Measurements from ENCODE around the gene IL18BP. TPM values are rescaled to one million over a fixed set of nuclear protein-coding genes. Genes with fewer than 3 reads are reported as not detected.
A peak's percentile ranks its signal among the peaks of the same experiment; 100 is the strongest.

The IL18BP gene
- total RNA-seq, 1 experiment from 2014 or later = 4.5 TPM

DNA sequence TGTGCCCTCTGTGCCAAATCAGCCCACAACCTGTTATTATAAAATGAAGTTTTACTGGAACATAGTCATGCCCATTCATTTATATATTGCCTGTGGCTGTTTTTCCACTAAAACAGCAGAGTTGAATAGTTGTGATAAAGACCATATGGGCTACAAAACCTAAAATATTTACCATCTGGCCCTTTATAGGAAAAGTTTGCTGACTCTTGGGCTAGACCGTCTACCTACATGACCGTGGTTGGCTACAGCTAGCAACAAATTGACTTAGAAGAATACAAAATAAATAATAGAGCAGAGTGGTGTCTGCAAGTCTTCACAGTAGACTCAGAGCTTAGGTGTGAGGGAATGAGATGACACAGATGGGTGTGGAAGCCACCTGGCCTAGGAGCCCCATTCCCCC is 11.2 kb upstream of the IL18BP start:
- Histone ChIP-seq H3K4me3 (ENCODE audit: insufficient read depth, low read depth, low read length) (no peak overlapping the region), H3K27me3 (ENCODE audit: control insufficient read depth, insufficient read depth, low read length) (no peaks in the 10 kb centered on the region), H3K36me3 (replicated peaks; ENCODE audit: control insufficient read depth, insufficient read depth, low read length) (peaks cover 13% of the 10 kb centered on the region)
- DNase-seq = no peak

DNA sequence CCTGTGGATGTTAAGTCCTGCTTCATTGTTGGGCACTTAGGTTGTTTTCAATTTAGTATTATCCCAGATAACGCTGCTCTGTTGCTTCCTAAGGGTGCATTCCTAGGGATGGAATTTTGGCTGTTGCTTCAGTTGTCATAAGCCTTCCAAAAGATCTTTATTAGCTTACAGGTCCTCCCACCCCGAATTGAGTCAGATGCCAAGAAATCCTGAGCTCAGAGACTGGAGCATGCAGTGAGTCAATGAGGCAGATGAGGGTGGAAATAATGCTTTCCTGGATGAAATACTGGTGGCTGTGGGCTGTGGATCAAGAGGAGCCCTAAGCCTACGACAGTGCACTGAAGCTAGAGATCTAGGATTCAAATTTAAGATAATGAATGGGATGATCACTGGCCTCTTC is 10.7 kb upstream of the IL18BP start:
- Histone ChIP-seq H3K4me3 (ENCODE audit: insufficient read depth, low read depth, low read length) (no peak overlapping the region), H3K36me3 (replicated peaks; ENCODE audit: control insufficient read depth, insufficient read depth, low read length) (peaks cover 11% of the 10 kb centered on the region), H3K27me3 (ENCODE audit: control insufficient read depth, insufficient read depth, low read length) (no peaks in the 10 kb centered on the region)
- DNase-seq = no peak

DNA sequence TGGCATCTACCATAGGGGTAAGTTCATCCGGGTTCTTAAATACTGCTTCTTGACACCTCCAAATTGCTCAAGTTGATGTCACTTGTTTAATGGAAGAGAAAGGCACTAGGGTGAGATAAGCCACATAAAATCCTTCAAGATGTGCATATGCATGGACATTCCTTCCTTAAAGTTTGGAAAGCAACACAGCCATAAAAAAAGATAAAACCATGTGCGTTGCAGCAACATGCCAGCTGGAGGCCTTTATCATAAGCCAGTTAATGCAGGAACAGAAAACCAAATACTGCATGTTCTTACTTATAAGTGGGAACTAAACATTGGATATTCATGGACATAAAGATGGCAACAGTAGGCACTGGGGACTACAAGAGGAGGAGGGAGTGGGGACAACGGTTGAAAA is 8.0 kb upstream of the IL18BP start:
- Histone ChIP-seq H3K36me3 (replicated peaks; ENCODE audit: control insufficient read depth, insufficient read depth, low read length) (peaks cover 9% of the 10 kb centered on the region), H3K27me3 (ENCODE audit: control insufficient read depth, insufficient read depth, low read length) (no peaks in the 10 kb centered on the region), H3K4me3 (ENCODE audit: insufficient read depth, low read depth, low read length) (no peak overlapping the region)
- DNase-seq = no peak

- DNase-seq = no peak
- Histone ChIP-seq H3K4me3 (ENCODE audit: insufficient read depth, low read depth, low read length) (no peak overlapping the region), H3K36me3 (replicated peaks; ENCODE audit: control insufficient read depth, insufficient read depth, low read length) (peaks cover 9% of the 10 kb centered on the region), H3K27me3 (ENCODE audit: control insufficient read depth, insufficient read depth, low read length) (no peaks in the 10 kb centered on the region)
Measured at GRCh38 chr11:71991494-71991893, 7.2 kb upstream of the IL18BP start.

DNA sequence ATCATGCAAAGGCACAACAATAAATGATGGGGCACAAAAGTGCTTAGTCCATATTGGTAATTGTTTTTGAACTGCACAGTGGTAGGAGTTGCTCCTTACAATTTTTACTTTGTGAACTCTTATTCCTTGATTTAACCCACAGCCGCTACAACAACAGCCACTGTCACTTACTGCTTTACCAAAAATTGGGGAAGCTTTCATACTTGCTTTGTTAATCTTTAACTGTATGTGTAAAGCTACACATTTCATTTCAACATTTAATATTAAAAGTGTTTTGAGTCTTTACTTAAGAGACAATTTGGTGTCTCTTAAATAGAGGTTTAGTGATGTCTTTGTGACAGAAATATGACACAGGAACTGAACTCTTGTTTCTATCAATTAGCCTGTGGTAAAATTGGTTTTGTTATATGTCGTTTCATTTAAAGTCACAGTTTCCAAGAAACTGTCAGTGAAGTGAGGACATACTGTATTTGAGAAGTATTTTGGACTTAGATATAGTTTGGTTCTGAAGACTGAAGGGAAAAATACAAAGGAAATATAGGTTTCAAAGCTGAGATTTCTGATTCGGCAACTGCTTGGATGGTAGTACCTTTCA is 6.5 kb upstream of the IL18BP start:
- no peaks in the 10 kb centered on the region for H3K27me3 ChIP-seq (ENCODE audit: control insufficient read depth, insufficient read depth, low read length)
- DNase-seq = no peak
- H3K4me3 ChIP-seq (ENCODE audit: insufficient read depth, low read depth, low read length) = no peak overlapping the region
- H3K36me3 ChIP-seq (replicated peaks; ENCODE audit: control insufficient read depth, insufficient read depth, low read length) = peaks cover 9% of the 10 kb centered on the region

GRCh38 chr11:71994786-71995185 is 3.9 kb upstream of the IL18BP start:
- H3K36me3 ChIP-seq (replicated peaks; ENCODE audit: control insufficient read depth, insufficient read depth, low read length) = peaks cover 9% of the 10 kb centered on the region
- no peak overlapping the region for H3K4me3 ChIP-seq (ENCODE audit: insufficient read depth, low read depth, low read length)
- H3K27me3 ChIP-seq (ENCODE audit: control insufficient read depth, insufficient read depth, low read length) = no peaks in the 10 kb centered on the region
- DNase-seq = peak; percentile 31

DNA sequence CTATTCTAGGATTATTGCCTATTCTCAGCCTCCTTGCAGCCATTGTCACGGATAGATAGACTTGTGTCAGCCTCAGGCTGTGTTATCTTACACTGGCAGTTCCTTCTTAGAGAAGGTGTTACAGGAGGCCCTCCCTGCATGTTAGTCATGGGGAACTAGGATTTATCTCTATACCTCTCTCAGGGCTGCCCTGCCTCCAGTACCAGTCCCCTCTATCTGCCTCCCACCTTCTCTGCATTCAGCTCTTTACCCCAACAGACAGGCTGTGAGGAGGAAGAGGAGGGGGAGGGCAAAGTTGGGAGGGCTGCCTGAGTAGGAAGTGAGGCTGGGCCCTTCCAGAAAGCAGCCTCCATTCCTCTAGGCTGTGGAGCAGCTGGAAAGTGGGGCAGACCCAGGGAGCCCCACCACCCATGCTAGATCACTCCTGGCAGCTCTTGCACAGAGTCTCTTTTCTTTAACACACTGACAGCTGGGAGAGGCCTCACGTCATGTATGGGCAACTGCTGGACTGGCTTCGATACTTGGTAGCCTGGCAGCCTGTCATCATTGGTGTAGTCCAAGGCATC is 2.9 kb upstream of the IL18BP start:
- Histone ChIP-seq H3K36me3 (replicated peaks; ENCODE audit: control insufficient read depth, insufficient read depth, low read length) (peaks cover 1% of the 10 kb centered on the region), H3K4me3 (ENCODE audit: insufficient read depth, low read depth, low read length) (no peak overlapping the region), H3K27me3 (ENCODE audit: control insufficient read depth, insufficient read depth, low read length) (no peaks in the 10 kb centered on the region)
- no peak for DNase-seq

- H3K36me3 ChIP-seq (replicated peaks; ENCODE audit: control insufficient read depth, insufficient read depth, low read length) = peaks cover 1% of the 10 kb centered on the region
- H3K27me3 ChIP-seq (ENCODE audit: control insufficient read depth, insufficient read depth, low read length) = no peaks in the 10 kb centered on the region
- no peak overlapping the region for H3K4me3 ChIP-seq (ENCODE audit: insufficient read depth, low read depth, low read length)
- DNase-seq = peak; percentile 13
Measured at GRCh38 chr11:71996517-71996916, 2.2 kb upstream of the IL18BP start.

GRCh38 chr11:71996946-71997345 is 1.8 kb upstream of the IL18BP start:
- no peaks in the 10 kb centered on the region for H3K27me3 ChIP-seq (ENCODE audit: control insufficient read depth, insufficient read depth, low read length)
- H3K36me3 ChIP-seq (replicated peaks; ENCODE audit: control insufficient read depth, insufficient read depth, low read length) = peaks cover 6% of the 10 kb centered on the region
- H3K4me3 ChIP-seq (ENCODE audit: insufficient read depth, low read depth, low read length) = no peak overlapping the region
- DNase-seq = no peak

GRCh38 chr11:71997594-71997993 is 1.1 kb upstream of the IL18BP start:
- no peak overlapping the region for H3K4me3 ChIP-seq (ENCODE audit: insufficient read depth, low read depth, low read length)
- H3K36me3 ChIP-seq (replicated peaks; ENCODE audit: control insufficient read depth, insufficient read depth, low read length) = peaks cover 8% of the 10 kb centered on the region
- peak; percentile 18 for DNase-seq
- no peaks in the 10 kb centered on the region for H3K27me3 ChIP-seq (ENCODE audit: control insufficient read depth, insufficient read depth, low read length)

GRCh38 chr11:71998061-71998460 is 648 bp upstream of the IL18BP start:
- DNase-seq = no peak
- no peaks in the 10 kb centered on the region for H3K27me3 ChIP-seq (ENCODE audit: control insufficient read depth, insufficient read depth, low read length)
- no peak overlapping the region for H3K4me3 ChIP-seq (ENCODE audit: insufficient read depth, low read depth, low read length)
- H3K36me3 ChIP-seq (replicated peaks; ENCODE audit: control insufficient read depth, insufficient read depth, low read length) = peaks cover 8% of the 10 kb centered on the region

DNA sequence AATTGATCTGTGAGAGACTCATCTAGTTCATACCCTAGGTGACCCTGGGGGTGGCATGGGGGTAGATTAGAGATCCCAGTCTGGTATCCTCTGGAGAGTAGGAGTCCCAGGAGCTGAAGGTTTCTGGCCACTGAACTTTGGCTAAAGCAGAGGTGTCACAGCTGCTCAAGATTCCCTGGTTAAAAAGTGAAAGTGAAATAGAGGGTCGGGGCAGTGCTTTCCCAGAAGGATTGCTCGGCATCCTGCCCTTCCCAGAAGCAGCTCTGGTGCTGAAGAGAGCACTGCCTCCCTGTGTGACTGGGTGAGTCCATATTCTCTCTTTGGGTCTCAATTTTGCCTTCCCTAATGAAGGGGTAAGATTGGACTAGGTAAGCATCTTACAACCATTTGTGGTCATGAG is 653 bp downstream of the IL18BP start:
- Histone ChIP-seq H3K27me3 (ENCODE audit: control insufficient read depth, insufficient read depth, low read length) (no peaks in the 10 kb centered on the region), H3K36me3 (replicated peaks; ENCODE audit: control insufficient read depth, insufficient read depth, low read length) (peaks cover 15% of the 10 kb centered on the region), H3K4me3 (ENCODE audit: insufficient read depth, low read depth, low read length) (no peak overlapping the region)
- DNase-seq = no peak

DNA sequence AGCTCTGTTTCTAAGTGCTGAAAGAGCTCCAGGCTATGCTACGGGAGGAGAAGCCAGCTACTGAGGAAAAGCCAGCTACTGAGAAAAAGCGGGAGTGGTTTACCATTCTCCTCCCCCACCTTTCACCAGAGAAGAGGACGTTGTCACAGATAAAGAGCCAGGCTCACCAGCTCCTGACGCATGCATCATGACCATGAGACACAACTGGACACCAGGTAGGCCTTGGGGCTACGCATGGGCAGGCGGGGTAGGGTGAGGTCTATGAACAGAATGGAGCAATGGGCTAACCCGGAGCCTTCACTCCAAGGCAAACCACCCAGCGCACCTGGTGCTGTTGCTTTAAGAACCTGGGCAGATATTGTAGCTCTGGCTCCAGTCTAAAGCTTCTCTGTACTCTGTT is 1.1 kb downstream of the IL18BP start:
- DNase-seq = no peak

GRCh38 chr11:72000202-72000867 is 1.6 kb downstream of the IL18BP start:
- DNase-seq = no peak
- H3K27me3 ChIP-seq (ENCODE audit: control insufficient read depth, insufficient read depth, low read length) = no peaks in the 10 kb centered on the region
- H3K36me3 ChIP-seq (replicated peaks; ENCODE audit: control insufficient read depth, insufficient read depth, low read length) = peaks cover 24% of the 10 kb centered on the region
- no peak overlapping the region for H3K4me3 ChIP-seq (ENCODE audit: insufficient read depth, low read depth, low read length)

More for the DNA sequence above, 1.1 kb downstream of the IL18BP start:
- no peak overlapping the region for H3K4me3 ChIP-seq (ENCODE audit: insufficient read depth, low read depth, low read length)
- H3K27me3 ChIP-seq (ENCODE audit: control insufficient read depth, insufficient read depth, low read length) = no peaks in the 10 kb centered on the region
- H3K36me3 ChIP-seq (replicated peaks; ENCODE audit: control insufficient read depth, insufficient read depth, low read length) = peaks cover 19% of the 10 kb centered on the region

DNA sequence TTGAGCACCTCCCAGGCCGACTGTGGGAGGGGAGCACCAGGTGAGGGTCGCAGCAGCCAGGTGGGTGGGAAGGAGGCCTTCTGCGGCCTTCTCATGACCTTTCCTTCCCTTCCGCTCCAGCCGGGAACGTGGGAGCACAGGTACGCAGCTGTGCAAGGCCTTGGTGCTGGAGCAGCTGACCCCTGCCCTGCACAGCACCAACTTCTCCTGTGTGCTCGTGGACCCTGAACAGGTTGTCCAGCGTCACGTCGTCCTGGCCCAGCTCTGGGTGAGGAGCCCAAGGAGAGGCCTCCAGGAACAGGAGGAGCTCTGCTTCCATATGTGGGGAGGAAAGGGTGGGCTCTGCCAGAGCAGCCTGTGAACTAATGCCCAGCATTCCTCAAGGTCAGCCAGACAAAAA is 2.6 kb downstream of the IL18BP start:
- Histone ChIP-seq H3K4me3 (ENCODE audit: insufficient read depth, low read depth, low read length) (no peak overlapping the region), H3K36me3 (replicated peaks; ENCODE audit: control insufficient read depth, insufficient read depth, low read length) (peaks cover 34% of the 10 kb centered on the region), H3K27me3 (ENCODE audit: control insufficient read depth, insufficient read depth, low read length) (no peaks in the 10 kb centered on the region)
- DNase-seq = no peak

Measured in H7 (cell line).